CD4-positive, alpha-beta T cell treated with Interferon gamma for 1 hour (primary cell): ENCODE measurements around the gene MAPK9.
"Not testable (repeated sequence)": the region's sequence is repeated elsewhere in the genome, so short reads cannot be mapped to it uniquely, and the experiment has no call there.

Experiments used
- DNase-seq: peaks from one replicate; pipeline ENCODE4 v3.0.0-alpha.2; 2020

The MAPK9 gene

DNA sequence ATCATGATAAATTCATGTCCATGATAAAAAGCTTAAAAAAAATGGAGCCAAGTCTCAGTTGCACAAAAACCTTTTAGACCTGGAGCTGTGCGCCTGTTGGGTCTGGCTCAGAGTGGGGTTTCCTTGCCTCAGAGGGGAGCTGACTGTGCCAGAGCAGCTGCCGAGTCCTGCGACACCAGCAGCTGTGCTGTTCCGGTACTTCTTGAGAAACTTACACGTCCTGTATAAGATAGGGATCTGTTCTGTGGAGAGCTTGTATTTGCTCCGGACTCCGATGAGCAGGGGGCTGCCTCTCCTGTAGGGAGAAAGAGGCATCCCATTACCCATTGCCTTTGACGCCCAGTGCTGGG lies 32.7 kb upstream of the MAPK9 start:
- no peak for DNase-seq

DNA sequence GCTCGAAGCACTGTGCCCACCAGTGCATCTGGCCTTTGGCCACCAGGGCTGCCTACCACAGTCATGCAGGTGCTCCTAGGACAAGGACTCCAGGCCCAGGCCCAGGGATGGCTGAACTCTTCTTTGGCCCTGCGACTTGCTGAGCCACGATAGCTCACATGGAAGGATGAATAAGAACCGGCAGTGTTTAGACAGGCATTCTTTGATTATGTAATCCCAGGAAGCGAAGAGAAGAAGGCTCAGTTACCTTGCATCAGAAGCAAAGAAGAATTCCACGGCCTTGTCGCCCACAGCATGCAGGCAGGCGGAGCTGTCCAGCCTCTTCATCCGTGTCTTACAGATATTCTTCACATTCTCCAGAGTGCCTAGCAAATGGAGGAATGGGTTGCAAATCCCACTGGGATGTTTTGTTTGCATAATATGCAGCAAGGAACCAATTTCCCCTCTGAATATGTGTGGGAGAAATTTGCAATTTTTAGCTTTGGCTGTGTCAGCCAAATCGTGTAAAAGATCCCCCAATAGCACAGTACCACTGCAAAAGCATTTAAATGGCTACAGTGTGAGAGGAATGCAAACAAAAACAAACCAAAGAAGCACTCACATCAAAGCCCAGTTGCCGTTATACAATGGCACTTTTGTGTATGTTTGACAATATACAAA lies 32.2 kb upstream of the MAPK9 start:
- no peak for DNase-seq

DNA sequence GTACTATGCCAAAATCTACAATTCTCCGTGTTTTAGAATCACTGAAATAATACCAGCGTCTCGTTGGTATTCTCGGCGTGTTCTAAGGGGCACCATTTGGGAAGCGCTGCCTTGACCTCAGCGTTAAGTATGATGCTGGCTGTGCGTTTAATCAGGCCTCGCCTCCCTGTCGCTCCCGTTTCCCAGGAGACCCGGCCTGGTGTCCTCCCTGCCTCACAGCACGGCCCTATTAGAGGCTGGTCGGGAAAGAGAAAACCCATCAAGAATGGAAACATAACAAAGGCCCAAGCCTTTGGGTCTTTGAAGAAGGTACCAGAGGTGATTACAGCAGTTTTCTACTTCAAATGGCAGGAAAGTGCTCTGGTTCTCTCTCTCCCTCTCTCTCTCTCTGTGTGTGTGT lies 31.3 kb upstream of the MAPK9 start:
- DNase-seq, result no peak

DNA sequence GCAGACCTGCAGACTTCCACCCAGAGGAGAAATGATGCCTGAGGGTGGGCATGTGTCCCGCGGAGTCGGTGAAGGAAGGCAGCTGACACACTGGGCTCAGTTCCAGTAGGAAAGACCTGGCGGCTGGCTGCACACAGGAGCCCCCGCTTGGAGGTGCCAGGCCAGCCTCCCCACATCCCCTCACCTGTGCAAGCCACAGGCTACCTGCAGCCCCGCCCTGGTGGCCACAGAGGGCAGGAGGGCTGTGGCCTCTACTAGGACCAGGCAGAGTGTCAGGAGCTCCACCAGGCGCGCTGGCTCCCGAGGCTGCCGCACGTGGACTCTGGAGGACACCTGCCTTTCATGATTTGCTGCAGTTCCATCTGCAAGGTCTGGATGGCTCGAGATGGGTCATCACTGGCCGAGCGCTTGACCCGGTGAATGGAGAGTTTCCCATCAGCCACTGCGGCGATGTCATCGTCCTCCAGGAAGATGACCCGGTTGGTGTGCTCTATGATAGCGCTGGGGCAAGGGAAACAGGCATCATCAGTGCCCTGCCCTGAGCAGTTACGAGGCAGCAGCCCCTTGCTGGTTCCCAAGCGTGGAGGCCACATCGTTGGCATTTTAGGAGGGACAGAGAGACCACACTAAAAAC lies 26.7 kb upstream of the MAPK9 start:
- DNase-seq, result no peak

DNA sequence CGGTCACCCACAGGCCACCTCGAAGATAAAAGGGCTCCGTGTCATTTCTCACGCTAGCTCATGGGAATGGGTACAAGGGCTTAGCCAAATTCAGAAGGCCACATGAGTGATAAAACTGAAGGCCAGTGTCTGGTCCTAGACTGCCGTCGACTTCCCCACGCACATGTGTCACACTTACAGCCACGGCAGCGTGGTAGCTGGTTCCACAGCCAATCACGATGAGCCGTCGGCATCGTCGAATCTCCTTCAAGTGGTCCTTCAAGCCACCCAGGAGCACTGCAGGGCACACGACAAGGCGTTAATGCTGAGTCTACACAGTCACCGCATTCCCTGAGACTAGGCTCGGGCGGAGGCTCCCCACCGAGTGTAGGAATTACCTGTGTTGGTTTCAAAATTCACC lies 24.7 kb upstream of the MAPK9 start:
- no peak for DNase-seq

DNA sequence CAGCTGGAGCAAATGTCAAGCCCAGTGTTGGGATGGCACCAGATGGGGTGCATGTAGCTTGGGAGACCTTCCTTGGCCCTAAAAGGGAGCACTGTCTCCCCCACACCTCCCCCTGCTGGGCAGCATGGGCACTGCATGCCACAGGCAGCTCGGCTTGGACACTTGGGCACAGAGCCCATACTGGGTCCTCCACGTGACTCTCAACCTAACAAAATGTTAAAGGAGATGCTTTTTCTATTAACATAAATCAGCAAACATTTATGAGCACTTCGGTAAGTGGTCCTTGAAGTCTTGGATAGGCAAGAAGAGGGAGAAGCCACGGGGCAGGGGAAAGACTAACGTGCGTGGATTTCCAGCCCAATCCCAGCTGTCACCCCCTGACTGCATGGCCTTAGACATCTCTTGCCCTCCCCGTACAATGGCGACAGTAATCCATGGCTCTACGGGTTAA lies 23.9 kb upstream of the MAPK9 start:
- peak; percentile 65 for DNase-seq

DNA sequence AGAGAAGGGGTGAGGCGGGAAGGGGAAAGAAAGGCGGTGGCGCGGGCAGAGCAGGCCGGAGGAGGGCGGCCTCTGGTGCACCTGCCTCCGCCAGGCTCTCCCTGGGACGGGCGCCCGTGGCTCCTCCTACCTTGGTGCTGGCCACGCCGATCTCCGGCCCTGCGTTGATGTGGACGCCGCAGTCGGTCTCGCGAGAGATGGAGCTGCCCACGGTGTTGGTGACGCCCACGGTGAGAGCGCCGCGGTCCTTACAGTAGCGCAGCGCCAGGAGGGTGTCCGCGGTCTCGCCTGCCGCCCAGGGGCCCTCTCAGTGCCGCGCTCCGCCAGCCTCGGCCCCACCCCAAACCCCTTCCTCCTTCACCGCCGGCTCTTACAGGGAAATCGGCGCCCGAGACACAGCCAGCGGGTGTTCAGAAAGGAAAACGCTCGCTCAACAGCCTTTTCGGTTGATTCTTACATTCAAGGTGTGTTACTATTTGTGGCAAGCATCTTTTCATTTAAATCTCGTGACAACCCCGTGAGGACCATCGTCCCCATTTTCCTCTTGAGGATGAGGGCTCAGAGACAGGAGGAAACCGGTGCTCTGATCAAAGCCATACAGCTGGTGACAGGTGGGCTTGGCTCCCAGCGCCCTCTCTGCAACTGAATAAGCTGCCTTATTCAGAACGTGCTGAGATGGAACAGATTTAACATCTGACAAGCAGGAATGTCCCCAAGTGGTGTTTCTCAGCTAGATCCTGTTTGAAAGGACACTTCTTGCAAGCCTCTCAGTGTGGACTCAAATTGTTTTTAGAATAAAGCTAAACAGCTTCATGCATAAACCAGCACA lies 22.0 kb upstream of the MAPK9 start:
- no peak for DNase-seq

DNA sequence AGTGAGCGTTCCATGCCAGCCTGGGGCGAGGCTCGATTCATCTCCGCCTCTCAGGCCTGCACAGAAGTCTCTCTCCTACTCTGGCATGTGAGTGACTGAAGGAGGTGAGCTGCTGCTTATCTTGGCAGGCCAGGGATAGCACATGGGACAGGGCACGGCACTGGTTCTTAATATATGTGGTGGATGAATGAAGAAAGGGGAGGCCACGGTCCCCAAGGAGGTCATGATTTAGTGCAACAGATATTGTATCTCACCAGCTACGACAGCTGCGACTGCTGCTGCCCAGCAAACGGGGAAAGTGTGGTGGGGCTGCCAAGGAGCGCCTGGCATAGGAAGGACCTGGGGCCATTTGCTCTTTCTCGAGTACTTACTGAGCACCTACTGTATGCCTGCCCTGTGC lies 19.3 kb upstream of the MAPK9 start:
- no peak for DNase-seq

DNA sequence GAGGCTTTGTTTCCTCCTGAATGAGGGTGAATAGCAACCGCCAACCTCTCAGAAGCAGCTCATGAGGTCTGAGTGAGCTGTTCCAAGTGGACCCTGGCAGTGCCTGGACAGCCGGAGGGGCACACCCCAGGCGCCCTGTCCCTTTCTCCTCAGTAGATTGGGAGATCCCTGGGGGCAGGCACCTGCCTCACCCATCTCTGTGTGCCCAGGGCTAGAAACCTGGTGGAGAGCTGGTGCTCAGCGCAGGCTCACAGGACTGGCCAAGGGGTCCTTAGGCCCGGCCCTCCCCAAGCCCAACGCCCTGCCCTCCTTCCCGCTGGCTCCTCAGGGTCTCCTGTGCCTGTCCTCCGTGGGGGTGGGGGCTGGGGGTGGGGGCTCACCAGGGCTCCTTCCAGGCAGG lies 14.9 kb upstream of the MAPK9 start:
- no peak for DNase-seq

DNA sequence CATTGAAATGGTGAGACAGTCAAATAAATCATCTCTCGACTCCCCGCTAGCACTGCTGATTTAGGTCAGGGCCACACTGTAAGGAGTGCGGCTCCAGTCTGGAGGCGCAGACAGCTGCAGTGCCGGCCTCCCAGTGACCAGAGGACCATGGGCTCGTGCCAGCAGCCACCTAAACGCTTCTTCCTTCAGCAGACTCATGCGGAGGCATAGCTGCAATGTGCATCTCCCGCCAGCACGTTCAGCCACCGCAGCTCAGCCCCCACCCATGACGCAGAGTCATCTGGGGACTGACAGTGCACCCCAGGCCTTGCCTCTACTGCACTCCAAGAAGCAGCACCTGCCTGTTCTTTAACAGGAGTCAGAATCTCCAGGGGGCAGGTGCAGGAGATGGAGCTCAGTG lies 13.6 kb upstream of the MAPK9 start:
- no peak for DNase-seq

DNA sequence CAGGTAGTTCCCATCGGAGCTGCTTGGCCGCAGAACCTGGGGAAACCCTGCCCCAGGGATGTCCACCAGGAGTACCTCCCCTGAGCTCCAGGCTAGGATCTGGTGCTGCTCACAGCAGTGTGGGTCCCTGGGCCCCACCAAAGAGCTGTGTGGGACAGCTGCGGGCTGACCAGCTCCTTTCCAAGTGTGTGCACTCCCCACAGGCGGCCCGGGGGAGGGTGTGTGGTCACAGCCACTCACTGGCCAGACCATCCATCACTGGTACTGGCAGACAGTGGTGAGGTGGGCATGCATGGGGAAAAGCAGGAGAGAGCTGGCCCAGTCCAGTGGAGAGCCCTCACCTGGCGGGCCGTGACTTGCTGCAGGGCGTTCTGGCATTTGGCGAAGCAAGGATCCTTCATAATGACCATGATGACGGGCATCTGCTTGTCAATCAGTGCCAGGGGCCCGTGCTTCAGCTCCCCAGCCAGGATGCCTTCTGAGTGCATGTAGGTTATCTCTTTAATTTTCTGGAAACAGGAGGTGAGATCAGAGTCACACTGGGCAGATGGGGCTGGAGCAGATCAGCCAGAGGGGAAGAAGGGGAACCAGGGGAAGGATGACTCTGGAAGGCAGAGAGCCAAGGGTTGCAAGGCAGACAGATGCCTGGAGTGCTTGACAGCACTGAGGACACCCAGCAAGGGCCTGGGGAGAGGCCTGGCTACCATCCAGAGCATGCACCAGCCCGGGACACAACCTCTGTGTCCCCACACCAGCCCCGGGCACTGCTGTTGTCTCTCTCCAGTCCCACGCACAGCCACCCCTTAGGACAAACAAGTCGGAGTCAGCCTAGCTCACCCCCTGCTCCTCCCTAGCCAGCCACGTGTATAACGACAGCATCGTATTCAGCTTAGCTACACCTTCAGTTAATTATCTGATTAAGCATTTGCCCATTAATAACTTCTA lies 12.8 kb upstream of the MAPK9 start:
- DNase-seq, result no peak

DNA sequence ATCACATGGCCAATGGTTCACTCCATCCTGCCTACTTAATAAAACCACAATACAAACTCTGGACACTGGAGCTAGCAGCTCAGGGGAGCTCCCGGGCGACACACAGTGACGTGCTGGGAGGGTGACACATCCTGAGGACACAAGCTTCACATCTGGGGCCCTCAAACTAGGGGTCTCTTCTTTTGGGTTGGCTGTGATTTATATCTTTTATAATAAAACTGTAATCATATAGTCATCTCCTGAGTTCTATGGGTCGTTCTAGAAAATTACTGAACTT lies 12.1 kb upstream of the MAPK9 start:
- no peak for DNase-seq

DNA sequence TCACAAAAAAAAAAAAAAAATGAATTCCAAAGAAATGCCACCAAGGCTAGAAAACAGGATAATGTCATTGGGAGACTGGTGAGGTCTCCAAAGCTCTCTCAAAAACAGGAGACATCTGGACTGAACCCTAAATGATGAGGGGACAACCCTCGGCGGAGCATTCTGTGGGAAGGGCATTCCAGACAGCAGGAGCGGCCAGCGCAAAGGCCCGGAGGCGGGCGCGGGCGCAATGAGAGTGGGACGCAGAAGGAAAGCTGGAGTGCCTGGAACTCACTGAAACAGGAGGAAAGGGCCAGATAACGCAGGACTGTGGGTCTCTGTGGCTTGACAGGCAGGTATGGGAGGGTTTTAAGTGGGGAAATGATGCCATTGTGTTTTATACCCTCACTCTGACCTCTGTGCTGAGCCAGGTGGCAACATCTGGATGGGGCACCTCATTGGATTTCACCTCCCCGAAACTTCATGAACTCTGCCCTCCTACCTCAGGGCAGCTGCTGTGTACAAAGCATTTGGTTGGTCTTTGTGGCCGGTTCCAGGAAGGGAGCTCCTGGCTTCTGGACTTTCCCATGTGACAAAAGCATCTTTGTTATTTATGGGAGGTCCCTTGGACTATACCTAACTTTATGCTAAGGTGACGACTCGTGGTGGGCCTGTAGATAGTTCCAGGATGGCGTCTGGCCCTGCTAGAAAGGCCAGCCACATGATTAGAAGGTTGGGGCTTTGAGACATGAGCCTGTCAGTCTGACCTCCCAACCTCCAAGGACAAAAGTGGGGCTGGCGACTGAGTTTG lies 11.5 kb upstream of the MAPK9 start:
- DNase-seq, result no peak

DNA sequence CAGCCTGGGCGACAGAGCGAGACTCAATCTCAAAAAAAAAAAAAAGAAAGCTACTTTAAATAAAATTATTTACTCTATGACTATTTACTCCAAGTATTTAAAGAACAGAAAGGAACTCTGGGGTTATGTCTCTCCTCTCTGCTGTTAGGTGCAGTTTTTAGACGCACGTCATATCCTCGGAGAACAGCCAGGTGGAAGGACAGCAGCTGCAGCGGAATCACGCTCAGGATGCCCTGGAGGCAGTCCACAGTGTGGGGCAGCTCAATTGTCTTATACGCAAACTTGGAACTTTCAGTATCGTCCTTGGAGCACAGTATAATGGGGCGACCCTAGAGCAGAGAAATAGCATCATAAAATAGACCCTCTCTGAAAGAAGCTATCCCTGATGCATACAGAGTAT lies 10.4 kb upstream of the MAPK9 start:
- no peak for DNase-seq

DNA sequence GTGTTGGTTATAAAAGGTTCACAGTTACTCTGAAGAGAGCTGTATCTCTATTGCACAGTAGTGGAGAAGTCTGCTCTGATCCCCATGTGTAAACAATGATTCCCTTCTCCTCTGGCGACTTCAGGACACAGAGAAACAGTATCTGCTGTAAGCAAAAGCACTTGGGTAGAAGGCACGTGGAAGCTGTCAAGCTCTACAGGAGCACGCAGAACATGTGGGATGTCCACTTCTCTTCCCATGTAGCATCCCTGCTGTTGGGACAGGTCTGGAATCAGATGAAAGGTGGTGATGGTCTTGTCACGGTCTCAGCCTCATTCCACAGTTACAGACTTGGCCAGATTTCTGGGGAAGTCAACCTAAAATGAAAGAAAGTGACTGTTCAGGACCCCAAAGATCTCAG lies 9.4 kb upstream of the MAPK9 start:
- no peak for DNase-seq

DNA sequence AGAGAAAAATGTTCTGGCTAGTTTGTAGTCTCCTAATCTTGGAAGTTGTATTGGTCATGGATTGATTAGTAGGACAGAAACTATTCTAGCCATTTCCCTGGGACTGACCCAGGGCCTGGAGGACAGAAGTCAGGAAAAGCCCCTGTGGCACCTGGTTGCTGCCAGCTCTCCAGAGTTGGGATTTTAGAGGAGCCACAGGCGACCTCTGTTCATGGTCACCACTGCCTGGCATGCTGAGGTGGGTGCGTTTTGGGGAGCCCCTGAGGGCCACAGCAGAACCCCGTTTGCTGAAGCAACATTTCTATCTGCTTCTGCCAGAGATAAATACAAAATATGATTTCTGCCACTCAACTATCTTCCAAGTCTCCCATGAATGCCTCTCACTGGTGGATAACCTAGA lies 7.6 kb upstream of the MAPK9 start:
- no peak for DNase-seq

DNA sequence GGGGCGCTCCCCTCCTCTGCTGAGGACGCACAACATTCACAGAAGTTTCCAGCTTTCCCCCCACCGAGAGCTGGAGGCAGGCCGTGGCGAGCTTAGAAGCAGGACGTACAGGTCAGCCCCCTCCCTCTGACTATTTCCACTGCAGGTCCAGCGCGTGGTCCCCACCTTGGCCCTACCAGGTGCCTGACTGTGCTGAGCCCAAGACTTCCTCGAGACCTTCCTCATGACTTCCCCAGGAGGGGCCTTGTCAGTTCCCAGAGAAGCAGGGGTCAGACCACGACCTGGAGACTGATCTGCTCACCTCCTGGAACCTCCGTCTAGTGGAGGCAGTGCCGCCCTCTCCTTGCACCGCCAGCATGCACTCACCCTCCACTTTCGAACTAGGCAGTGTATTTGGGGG lies 7.1 kb upstream of the MAPK9 start:
- DNase-seq, result not testable (repeated sequence)

DNA sequence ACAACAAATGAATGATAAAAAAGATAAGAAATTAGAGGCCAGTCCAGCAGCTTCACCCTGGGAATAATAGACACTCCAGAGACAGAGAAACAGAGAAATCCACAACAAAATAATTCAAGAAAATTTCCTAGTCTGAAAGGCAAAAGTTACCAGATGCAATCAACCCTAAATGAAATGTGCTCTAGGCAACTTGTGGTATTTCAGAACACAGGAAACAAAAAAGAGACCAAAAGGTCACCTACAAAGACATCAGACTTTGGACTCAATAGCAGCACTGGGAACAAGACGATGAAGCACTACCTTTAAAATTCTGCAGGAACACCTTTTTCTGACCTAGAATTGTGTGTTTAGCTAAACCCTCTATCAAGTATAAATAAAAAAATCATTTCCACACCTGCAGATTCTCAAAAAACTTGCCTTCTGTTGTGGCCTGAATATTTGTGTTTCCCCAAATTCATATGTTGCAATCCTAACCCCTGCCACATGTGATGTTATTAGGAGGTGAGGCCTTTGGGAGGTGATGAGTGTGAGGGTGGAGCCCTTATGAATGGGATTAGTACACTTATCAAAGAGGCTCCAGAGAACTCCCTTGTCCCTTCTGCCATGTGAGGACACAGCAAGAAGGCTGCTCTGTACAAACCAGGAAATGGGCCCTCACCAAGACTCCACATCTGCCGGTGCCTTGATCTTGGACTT lies 5.9 kb upstream of the MAPK9 start:
- no peak for DNase-seq

DNA sequence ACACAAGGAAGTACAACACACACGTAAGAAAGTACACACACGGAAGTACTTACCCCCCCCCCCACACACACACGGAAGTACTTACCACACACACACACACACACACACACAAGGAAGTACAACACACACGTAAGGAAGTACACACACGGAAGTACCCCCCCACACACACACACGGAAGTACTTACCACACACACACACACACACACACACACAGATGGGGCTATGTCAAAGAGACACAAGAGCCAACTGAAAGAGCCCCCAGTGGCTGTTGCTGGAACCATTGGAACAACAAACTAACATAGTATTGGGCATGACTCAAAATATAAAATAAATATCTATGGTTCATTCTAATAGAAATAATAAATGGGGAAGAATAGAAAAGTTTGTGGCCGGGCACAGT lies 4.9 kb upstream of the MAPK9 start:
- DNase-seq, result peak; percentile 17

DNA sequence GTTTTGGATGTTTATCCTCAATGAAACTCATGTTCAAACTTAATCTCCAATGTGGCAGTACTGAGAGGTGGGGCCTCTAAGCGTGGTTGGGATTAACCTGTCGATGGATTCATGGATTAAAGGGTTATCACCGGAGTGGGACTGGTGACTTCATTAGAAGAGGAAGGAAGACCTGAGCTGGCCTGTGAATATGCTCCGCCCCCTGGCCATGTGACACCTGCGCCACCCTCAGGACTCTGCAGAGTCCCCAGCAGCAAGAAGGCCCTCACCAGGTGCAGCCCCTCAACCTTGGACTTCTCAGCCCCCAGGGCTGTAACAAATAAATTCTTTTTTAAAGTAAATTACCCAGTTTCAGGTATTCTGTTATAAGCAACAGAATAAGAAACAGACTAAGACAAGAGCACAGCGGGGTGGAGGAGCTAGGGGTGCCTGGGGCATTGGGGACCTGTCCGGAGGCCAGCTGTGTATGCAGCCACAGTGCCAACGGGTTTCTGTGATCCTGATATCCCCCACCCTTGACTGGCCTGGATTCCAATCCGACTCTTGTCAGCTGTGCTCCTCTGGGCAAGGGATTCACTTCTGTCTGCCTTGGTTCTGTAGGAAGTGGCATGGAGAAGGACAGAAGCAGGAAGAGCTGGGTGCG lies 3.2 kb upstream of the MAPK9 start:
- no peak for DNase-seq

DNA sequence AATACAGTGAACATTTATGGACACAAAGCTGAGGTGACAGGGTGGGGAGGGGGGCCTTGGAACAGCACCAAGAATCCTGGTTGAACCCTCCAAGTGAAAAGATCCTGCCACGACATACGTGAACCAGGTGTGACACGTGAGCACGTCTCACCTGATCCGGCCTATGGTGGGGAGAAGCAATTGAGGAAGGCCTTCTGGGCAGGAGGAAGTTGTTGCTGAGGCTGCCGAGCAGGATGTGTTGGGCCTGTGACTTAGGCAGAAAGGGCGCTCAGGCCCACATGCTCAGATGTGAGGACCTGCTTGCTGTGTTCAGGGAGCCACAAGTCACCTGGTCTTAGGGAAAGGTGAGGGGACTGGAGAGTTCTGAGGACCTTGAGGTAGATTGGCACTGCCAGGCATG lies 2.5 kb upstream of the MAPK9 start:
- DNase-seq, result peak; percentile 28
